Mucosa of rectum (tissue), 2 donors: ENCODE data around the gene GALM.

Source experiments
- H3K27ac ChIP-seq, 2 donors: one replicate each; pipeline ENCODE4 v1.7.0; 2013; ENCODE audit warnings: inconsistent platforms in 2 of 2, low read depth in 2 of 2, low read length in 2 of 2
- H3K27me3 ChIP-seq, 2 donors: one replicate each; pipeline ENCODE4 v1.7.0; 2013; ENCODE audit warnings: low read length in 2 of 2; ENCODE audit not compliant: control insufficient read depth in 2 of 2, insufficient read depth in 2 of 2
- H3K36me3 ChIP-seq, 2 donors: one replicate each; pipeline ENCODE4 v1.7.0; 2013; ENCODE audit warnings: low read length in 2 of 2; ENCODE audit not compliant: control insufficient read depth in 2 of 2, insufficient read depth in 2 of 2
- H3K4me1 ChIP-seq, 2 donors: one replicate each; pipeline ENCODE4 v1.7.0; 2013; ENCODE audit warnings: low read length in 2 of 2, mild to moderate bottlenecking in 1 of 2; ENCODE audit not compliant: control insufficient read depth in 2 of 2, insufficient read depth in 2 of 2
- H3K4me3 ChIP-seq, 2 donors: one replicate each; pipeline ENCODE4 v1.7.0; 2013; ENCODE audit warnings: low read length in 2 of 2
- H3K9ac ChIP-seq, 2 donors: one replicate each; pipeline ENCODE4 v1.7.0; 2013; ENCODE audit warnings: low read length in 2 of 2, low read depth in 1 of 2, mild to moderate bottlenecking in 1 of 2
- H3K9me3 ChIP-seq, 2 donors: one replicate each; pipeline ENCODE4 v1.7.0; 2013; ENCODE audit warnings: low read length in 2 of 2; ENCODE audit not compliant: control insufficient read depth in 2 of 2
- donor health status: healthy.
- donor health status: Normal muscosa, but diverticular disease.

Gene GALM

GRCh38 chr2:38659115-38659514 is 6.8 kb upstream of the GALM start:
- Histone ChIP-seq H3K9ac (no peak overlapping the region), H3K36me3 (no peaks in the 10 kb centered on the region), H3K4me1 (peaks cover 0 to 3% of the 10 kb centered on the region in 2 donors), H3K9me3 (no peaks in the 10 kb centered on the region), H3K4me3 (no peak overlapping the region), H3K27me3 (no peaks in the 10 kb centered on the region), H3K27ac (no peak overlapping the region)

- Histone ChIP-seq H3K9me3 (no peaks in the 10 kb centered on the region), H3K27me3 (no peaks in the 10 kb centered on the region), H3K36me3 (no peaks in the 10 kb centered on the region)
Observed at GRCh38 chr2:38660282-38660681, 5.6 kb upstream of the GALM start.

GRCh38 chr2:38661306-38661705 is 4.6 kb upstream of the GALM start:
- Histone ChIP-seq H3K9ac (no peak overlapping the region), H3K27me3 (no peaks in the 10 kb centered on the region)

More at GRCh38 chr2:38660282-38660681, 5.6 kb upstream of the GALM start:
- Histone ChIP-seq H3K9ac (no peak overlapping the region), H3K4me1 (no peaks in the 10 kb centered on the region), H3K27ac (no peak overlapping the region), H3K4me3 (no peak overlapping the region)

GRCh38 chr2:38666556-38666910 is 619 bp downstream of the GALM start:
- peak overlapping the region; percentile 77 to 87 for H3K9ac ChIP-seq
- H3K36me3 ChIP-seq: no peaks in the 10 kb centered on the region
- H3K27me3 ChIP-seq: no peaks in the 10 kb centered on the region
- peaks cover 10 to 19% of the 10 kb centered on the region in 2 donors for H3K4me1 ChIP-seq
- no peaks in the 10 kb centered on the region for H3K9me3 ChIP-seq
- H3K27ac ChIP-seq: peak overlapping the region; percentile 92 to 96
- H3K4me3 ChIP-seq: peak overlapping the region; percentile 93 to 97

More at GRCh38 chr2:38661306-38661705, 4.6 kb upstream of the GALM start:
- Histone ChIP-seq H3K4me1 (peaks cover 0 to 4% of the 10 kb centered on the region in 2 donors), H3K9me3 (no peaks in the 10 kb centered on the region), H3K27ac (no peak overlapping the region), H3K4me3 (no peak overlapping the region), H3K36me3 (no peaks in the 10 kb centered on the region)

- Histone ChIP-seq H3K9me3 (no peaks in the 10 kb centered on the region), H3K27ac (peak overlapping the region; percentile 44 to 58), H3K27me3 (no peaks in the 10 kb centered on the region), H3K9ac (no peak overlapping the region), H3K36me3 (peaks cover 0 to 3% of the 10 kb centered on the region in 2 donors), H3K4me3 (peak overlapping the region in 1 of 2 donors; percentile 97), H3K4me1 (peaks cover 10 to 19% of the 10 kb centered on the region in 2 donors)
Observed at GRCh38 chr2:38668092-38668491, 2.2 kb downstream of the GALM start.

GRCh38 chr2:38668779-38669479 is 3.0 kb downstream of the GALM start:
- Histone ChIP-seq H3K9ac (no peak overlapping the region), H3K27ac (no peak overlapping the region), H3K4me3 (no peak overlapping the region), H3K36me3 (peaks cover 0 to 3% of the 10 kb centered on the region in 2 donors), H3K9me3 (no peaks in the 10 kb centered on the region), H3K27me3 (no peaks in the 10 kb centered on the region), H3K4me1 (peaks cover 10 to 19% of the 10 kb centered on the region in 2 donors)

GRCh38 chr2:38671303-38671702 is 5.4 kb downstream of the GALM start:
- Histone ChIP-seq H3K27ac (no peak overlapping the region), H3K4me3 (no peak overlapping the region), H3K4me1 (peaks cover 10 to 15% of the 10 kb centered on the region in 2 donors), H3K9ac (no peak overlapping the region), H3K27me3 (no peaks in the 10 kb centered on the region), H3K9me3 (no peaks in the 10 kb centered on the region), H3K36me3 (peaks cover 6 to 8% of the 10 kb centered on the region in 2 donors)

- Histone ChIP-seq H3K9me3 (no peaks in the 10 kb centered on the region), H3K4me1 (peaks cover 6 to 8% of the 10 kb centered on the region in 2 donors), H3K36me3 (peaks cover 11 to 13% of the 10 kb centered on the region in 2 donors), H3K4me3 (no peak overlapping the region), H3K27me3 (no peaks in the 10 kb centered on the region), H3K27ac (no peak overlapping the region), H3K9ac (no peak overlapping the region)
Observed at GRCh38 chr2:38671946-38672345, 6.0 kb downstream of the GALM start.

- Histone ChIP-seq H3K9me3 (no peaks in the 10 kb centered on the region), H3K4me1 (peaks cover 4 to 10% of the 10 kb centered on the region in 2 donors), H3K4me3 (no peak overlapping the region), H3K27me3 (no peaks in the 10 kb centered on the region), H3K9ac (no peak overlapping the region), H3K36me3 (peaks cover 17 to 20% of the 10 kb centered on the region in 2 donors), H3K27ac (no peak overlapping the region)
Observed at GRCh38 chr2:38672445-38673391, 6.8 kb downstream of the GALM start.

- no peaks in the 10 kb centered on the region for H3K27me3 ChIP-seq
- peaks cover 0 to 5% of the 10 kb centered on the region in 2 donors for H3K4me1 ChIP-seq
- H3K9me3 ChIP-seq: no peaks in the 10 kb centered on the region
- H3K4me3 ChIP-seq: no peak overlapping the region
- H3K27ac ChIP-seq: no peak overlapping the region
- peaks cover 31 to 35% of the 10 kb centered on the region in 2 donors for H3K36me3 ChIP-seq
- no peak overlapping the region for H3K9ac ChIP-seq
Observed at GRCh38 chr2:38676681-38677080, 10.8 kb downstream of the GALM start.
